A549 (cell line): Measurements from ENCODE around the gene SLC2A8.

ENCODE experiments used
- BCL3 ChIP-seq: fragments of >200 bp; sonication (Bioruptor Twin); formaldehyde crosslinking; IDR thresholded peaks from 3 replicates; pipeline ENCODE4 v1.6.1; 2016
- CEBPB ChIP-seq, 2 experiments: fragments of >200 bp in 1 of 2; sonication (Bioruptor Twin) in 1 of 2; formaldehyde crosslinking in 1 of 2; IDR thresholded peaks; 2 replicates each; pipeline ENCODE4 v1.6.1; 2012 to 2016
- CTCF ChIP-seq: fragments of >200 bp; sonication (Bioruptor Twin); formaldehyde crosslinking; IDR thresholded peaks from 3 replicates; pipeline ENCODE4 v1.5.1; 2016
- E2F6 ChIP-seq: IDR thresholded peaks from 2 replicates; pipeline ENCODE4 v1.6.1; 2012; ENCODE audit warnings: low read depth, borderline replicate concordance
- EP300 ChIP-seq, 2 experiments: fragments of >200 bp; sonication (Bioruptor Twin); formaldehyde crosslinking; IDR thresholded peaks; 2 replicates in 1 of 2; 3 replicates in 1 of 2; pipeline ENCODE4 v1.6.1; 2016 to 2017
- HDAC2 ChIP-seq: fragments of 200-600 bp; sonication (generic); IDR thresholded peaks from 2 replicates; pipeline ENCODE4 v1.6.1; 2016
- HOXB5 ChIP-seq: fragments of 250-450 bp; sonication (Bioruptor Pico); IDR thresholded peaks from 2 replicates; pipeline ENCODE4 v1.5.0; 2020; ENCODE audit warnings: mild to moderate bottlenecking, moderate library complexity
- JUN ChIP-seq, 2 experiments: fragments of >200 bp; sonication (Bioruptor Twin); formaldehyde crosslinking; IDR thresholded peaks; 2 replicates in 1 of 2; 3 replicates in 1 of 2; pipeline ENCODE4 v1.6.1; 2016 to 2017
- POLR2A ChIP-seq: IDR thresholded peaks from 2 replicates; pipeline ENCODE4 v1.6.1; 2012; ENCODE audit warnings: mild to moderate bottlenecking, low read length
- POLR2AphosphoS2 ChIP-seq: conservative IDR thresholded peaks from 2 replicates; pipeline ENCODE4 v1.6.1; 2012; ENCODE audit warnings: low read length, improper control_type of control experiment, inconsistent platforms
- RAD21 ChIP-seq, 2 experiments: fragments of >200 bp in 1 of 2; sonication (Bioruptor Twin) in 1 of 2; formaldehyde crosslinking in 1 of 2; IDR thresholded peaks in 1 of 2; conservative IDR thresholded peaks in 1 of 2; 2 replicates in 1 of 2; 3 replicates in 1 of 2; pipeline ENCODE4 v1.6.1; 2012 to 2018; ENCODE audit warnings: inconsistent platforms in 1 of 2
- RCOR1 ChIP-seq: fragments of 150-350 bp; IDR thresholded peaks from 2 replicates; pipeline ENCODE4 v1.6.1; 2014; ENCODE audit warnings: antibody characterized with exemption, low read length, low read depth

- TF ChIP-seq RCOR1 (no peak), JUN (IDR thresholded peaks at IDR 0.05) (no peak), RAD21 (conservative IDR thresholded peaks at IDR 0.05 in 1 of 2, IDR thresholded peaks at IDR 0.05 in 1 of 2) (no peak), POLR2AphosphoS2 (no peak), CTCF (no peak), POLR2A (no peak), HDAC2 (no peak), E2F6 (no peak), EP300 (IDR thresholded peaks at IDR 0.05) (no peak), BCL3 (no peak), HOXB5 (no peak), CEBPB (IDR thresholded peaks at IDR 0.05) (no peak)
Measured at GRCh38 chr9:127417131-127418036, 20.4 kb downstream of the SLC2A8 start.
